Rectal smooth muscle tissue (tissue), 1 donor: Measurements from ENCODE around the gene GPR39.

Experiments used
- H3K27ac ChIP-seq: one replicate; pipeline ENCODE4 v1.7.0; 2013; ENCODE audit warnings: low read depth, low read length, inconsistent platforms
- H3K27me3 ChIP-seq: one replicate; pipeline ENCODE4 v1.7.0; 2013; ENCODE audit warnings: low read length; ENCODE audit not compliant: control insufficient read depth, insufficient read depth
- H3K36me3 ChIP-seq: one replicate; pipeline ENCODE4 v1.7.0; 2013; ENCODE audit warnings: low read length; ENCODE audit not compliant: control insufficient read depth, insufficient read depth
- H3K4me1 ChIP-seq: one replicate; pipeline ENCODE4 v1.7.0; 2013; ENCODE audit warnings: low read length; ENCODE audit not compliant: control insufficient read depth, insufficient read depth
- H3K4me3 ChIP-seq: one replicate; pipeline ENCODE4 v1.7.0; 2013; ENCODE audit warnings: low read length
- H3K9ac ChIP-seq: one replicate; pipeline ENCODE4 v1.7.0; 2013; ENCODE audit warnings: low read length

Gene GPR39

GRCh38 chr2:132692816-132693215 is 276.2 kb downstream of the GPR39 start:
- Histone ChIP-seq H3K4me1 (no peaks in the 10 kb centered on the region), H3K36me3 (no peaks in the 10 kb centered on the region), H3K27ac (no peak overlapping the region), H3K27me3 (no peaks in the 10 kb centered on the region), H3K4me3 (no peak overlapping the region), H3K9ac (no peak overlapping the region)
